SK-N-SH (cell line): ENCODE data around the gene CEP250. TPM values are rescaled to one million over a fixed set of nuclear protein-coding genes. Genes with fewer than 3 reads are reported as not detected.

Source experiments
- CTCF ChIA-PET: fragments of 300-600, 350-600 bp; formaldehyde crosslinking; extraction: SDS; loops from one replicate; lab custom pipeline; 2021; lab: Yijun Ruan, JAX
- POLR2A ChIA-PET: fragments of 350-600 bp; sonication (Branson Sonifier 250); formaldehyde crosslinking; extraction: SDS; loops from one replicate; lab custom pipeline; 2020; ENCODE audit warnings: antibody characterized with exemption, inconsistent platforms; lab: Yijun Ruan, JAX
- DNase-seq: peaks from one replicate; pipeline ENCODE4 v3.0.0; 2012
- H2AFZ ChIP-seq: fragments of 200-600 bp; sonication (generic); 2 replicates; pipeline ENCODE4 v1.8.1; 2016; ENCODE audit warnings: antibody characterized with exemption, mild to moderate bottlenecking, low read depth
- H3F3A ChIP-seq: fragments of 200-600 bp; sonication (generic); replicated peaks from 2 replicates; pipeline ENCODE3; 2016; ENCODE audit warnings: antibody characterized with exemption, mild to moderate bottlenecking; ENCODE audit not compliant: insufficient read depth
- H3K27ac ChIP-seq, 2 experiments: fragments of 200-500 bp in 1 of 2; fragments of 200-600 bp in 1 of 2; sonication (Bioruptor generic) in 1 of 2; sonication (generic), shearing (Covaris generic) in 1 of 2; 2 replicates each; pipeline versions ENCODE4 v1.5.1 to v1.6.1; 2014 to 2016; ENCODE audit warnings: low read depth in 2 of 2, inconsistent platforms in 1 of 2, low read length in 1 of 2, mild to moderate bottlenecking in 1 of 2, mixed read lengths in 1 of 2
- H3K27me3 ChIP-seq: fragments of 200-600 bp; sonication (generic), shearing (Covaris generic); 2 replicates; pipeline ENCODE4 v1.6.1; 2016; ENCODE audit warnings: mixed run types; ENCODE audit not compliant: insufficient read depth
- H3K36me3 ChIP-seq, 2 experiments: fragments of 200-500 bp in 1 of 2; fragments of 200-600 bp in 1 of 2; sonication (Bioruptor generic) in 1 of 2; sonication (generic) in 1 of 2; replicated peaks in 1 of 2; 2 replicates each; pipeline versions ENCODE3 to v1.5.1; 2014 to 2016; ENCODE audit warnings: low read length in 1 of 2, mild to moderate bottlenecking in 1 of 2; ENCODE audit not compliant: insufficient read depth in 2 of 2, control insufficient read depth in 1 of 2
- H3K4me1 ChIP-seq, 2 experiments: fragments of 200-500 bp in 1 of 2; fragments of 200-600 bp in 1 of 2; sonication (Bioruptor generic) in 1 of 2; sonication (generic), shearing (Covaris generic) in 1 of 2; 2 replicates each; pipeline versions ENCODE4 v1.5.1 to v1.6.1; 2014 to 2016; ENCODE audit warnings: low read depth in 1 of 2, low read length in 1 of 2, mixed run types in 1 of 2; ENCODE audit not compliant: insufficient read depth in 2 of 2, control insufficient read depth in 1 of 2
- H3K4me2 ChIP-seq: fragments of 200-600 bp; sonication (generic), shearing (Covaris generic); 2 replicates; pipeline ENCODE4 v1.6.1; 2017; ENCODE audit warnings: mixed run types
- H3K4me3 ChIP-seq, 2 experiments: fragments of 200-500 bp in 1 of 2; fragments of 200-600 bp in 1 of 2; sonication (Bioruptor generic) in 1 of 2; sonication (generic), shearing (Covaris generic) in 1 of 2; 2 replicates each; pipeline versions ENCODE4 v1.5.1 to v1.8.1; 2014 to 2016; ENCODE audit warnings: low read depth in 2 of 2, inconsistent platforms in 1 of 2, low read length in 1 of 2, mild to moderate bottlenecking in 1 of 2, mixed read lengths in 1 of 2, moderate library complexity in 1 of 2
- H3K79me2 ChIP-seq: fragments of 200-600 bp; sonication (generic); 2 replicates; pipeline ENCODE4 v1.8.1; 2017; ENCODE audit warnings: mild to moderate bottlenecking; ENCODE audit not compliant: insufficient read depth
- H3K9ac ChIP-seq: fragments of 200-600 bp; sonication (generic); 2 replicates; pipeline ENCODE4 v1.6.1; 2017; ENCODE audit warnings: mixed run types
- H3K9me2 ChIP-seq: fragments of 200-600 bp; sonication (generic); 2 replicates; pipeline ENCODE4 v1.6.1; 2017; ENCODE audit warnings: mixed run types
- H3K9me3 ChIP-seq: fragments of 200-600 bp; sonication (generic); 2 replicates; pipeline ENCODE4 v1.6.1; 2017; ENCODE audit warnings: mixed run types, mild to moderate bottlenecking, moderate library complexity
- H4K20me1 ChIP-seq: fragments of 200-600 bp; sonication (generic); 2 replicates; pipeline ENCODE4 v1.6.1; 2017; ENCODE audit warnings: mild to moderate bottlenecking, mixed run types; ENCODE audit not compliant: insufficient read depth
- EZH2phosphoT487 ChIP-seq: fragments of 200-600 bp; sonication (generic); IDR thresholded peaks from 2 replicates; pipeline ENCODE4 v1.6.1; 2017; ENCODE audit warnings: low read depth, mixed run types, mild to moderate bottlenecking, antibody characterized with exemption, moderate library complexity, borderline replicate concordance
- FOXJ3 ChIP-seq: sonication (generic); formaldehyde crosslinking; IDR thresholded peaks from 2 replicates; pipeline ENCODE4 v1.5.1; 2020; ENCODE audit warnings: mild to moderate bottlenecking, missing genetic modification reagents
- FOXM1 ChIP-seq: IDR thresholded peaks from 2 replicates; pipeline ENCODE4 v1.4.0; 2012; ENCODE audit warnings: low read depth, mild to moderate bottlenecking
- GABPA ChIP-seq: IDR thresholded peaks from 2 replicates; pipeline ENCODE4 v1.4.0; 2012; ENCODE audit warnings: low read depth, mild to moderate bottlenecking
- IRF3 ChIP-seq: fragments of 150-350 bp; IDR thresholded peaks from 2 replicates; pipeline ENCODE4 v1.6.1; 2016; ENCODE audit warnings: mild to moderate bottlenecking, low read depth, low read length
- JUND ChIP-seq: IDR thresholded peaks from 2 replicates; pipeline ENCODE4 v1.4.0; 2012
- MXI1 ChIP-seq: IDR thresholded peaks from 2 replicates; pipeline ENCODE4 v1.6.1; 2012; ENCODE audit warnings: mild to moderate bottlenecking, low read depth, low read length, improper control_type of control experiment
- NRF1 ChIP-seq: IDR thresholded peaks from 2 replicates; pipeline ENCODE4 v1.6.1; 2012; ENCODE audit warnings: low read depth, mild to moderate bottlenecking, low read length
- POLR2AphosphoS5 ChIP-seq: IDR thresholded peaks from 2 replicates; pipeline ENCODE4 v1.6.1; 2012; ENCODE audit warnings: low read depth, low read length
- RAD21 ChIP-seq: IDR thresholded peaks from 2 replicates; pipeline ENCODE4 v1.6.1; 2012; ENCODE audit warnings: mild to moderate bottlenecking, low read length
- RFX5 ChIP-seq: IDR thresholded peaks from 2 replicates; pipeline ENCODE4 v1.6.1; 2012; ENCODE audit warnings: mild to moderate bottlenecking, improper control_type of control experiment, low read length
- RXRA ChIP-seq: IDR thresholded peaks from 2 replicates; pipeline ENCODE4 v1.4.0; 2012; ENCODE audit warnings: low read depth, mild to moderate bottlenecking, borderline replicate concordance
- SIN3A ChIP-seq: IDR thresholded peaks from 2 replicates; pipeline ENCODE4 v1.6.1; 2012; ENCODE audit warnings: low read depth, mild to moderate bottlenecking, low read length, moderate library complexity, borderline replicate concordance
- TAF1 ChIP-seq: IDR thresholded peaks from 2 replicates; pipeline ENCODE4 v1.6.1; 2012; ENCODE audit warnings: low read depth, mild to moderate bottlenecking, low read length, moderate library complexity, borderline replicate concordance
- TCF12 ChIP-seq: IDR thresholded peaks from 2 replicates; pipeline ENCODE4 v1.4.0; 2012
- TEAD4 ChIP-seq: IDR thresholded peaks from 2 replicates; pipeline ENCODE4 v1.4.0; 2012; ENCODE audit warnings: mild to moderate bottlenecking, borderline replicate concordance; ENCODE audit not compliant: insufficient read depth
- ZBTB33 ChIP-seq: IDR thresholded peaks from 2 replicates; pipeline ENCODE4 v1.4.0; 2012; ENCODE audit warnings: low read depth, borderline replicate concordance
- WGBS: methylation state at CpG from one replicate; pipeline ENCODE4 v1.1.6; 2017; ENCODE audit warnings: low lambda C conversion rate; 5-methylcytosine and 5-hydroxymethylcytosine counted together
- polyA plus RNA-seq, 3 experiments: library from polyadenylated mRNA; depleted of rRNA; stranded (reverse); fragments of >200 nt; gene quantifications; 2 replicates each; pipeline ENCODE4 v1.2.3, GENCODE V29; 2012
- TF ChIP-seq, protein P1 (sequence below): IDR thresholded peaks from 2 replicates; pipeline ENCODE4 v1.4.0; 2012; ENCODE audit warnings: low read depth
- TF ChIP-seq, protein P2 (sequence below): IDR thresholded peaks from 2 replicates; pipeline ENCODE4 v1.6.1; 2012; ENCODE audit warnings: mild to moderate bottlenecking, low read depth, low read length, moderate library complexity
- TF ChIP-seq, protein P3 (sequence below): IDR thresholded peaks from 2 replicates; pipeline ENCODE4 v1.4.0; 2012; ENCODE audit warnings: low read depth, borderline replicate concordance

The CEP250 gene
- polyA plus RNA-seq, 1 of the 3 experiments (the other 2 are of a cell fraction), result 13.3 TPM

- no peaks in the 10 kb centered on the region for H3K9me3 ChIP-seq
- no peak overlapping the region for H3K9ac ChIP-seq
- H4K20me1 ChIP-seq, result no peaks in the 10 kb centered on the region
- H3K27me3 ChIP-seq, result peaks cover 3% of the 10 kb centered on the region; the same call in 1 of the 2 replicates
- TF ChIP-seq RFX5, result no peak
- TF ChIP-seq, protein P1, sequence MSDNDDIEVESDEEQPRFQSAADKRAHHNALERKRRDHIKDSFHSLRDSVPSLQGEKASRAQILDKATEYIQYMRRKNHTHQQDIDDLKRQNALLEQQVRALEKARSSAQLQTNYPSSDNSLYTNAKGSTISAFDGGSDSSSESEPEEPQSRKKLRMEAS, result no peak
- TF ChIP-seq, protein P2, sequence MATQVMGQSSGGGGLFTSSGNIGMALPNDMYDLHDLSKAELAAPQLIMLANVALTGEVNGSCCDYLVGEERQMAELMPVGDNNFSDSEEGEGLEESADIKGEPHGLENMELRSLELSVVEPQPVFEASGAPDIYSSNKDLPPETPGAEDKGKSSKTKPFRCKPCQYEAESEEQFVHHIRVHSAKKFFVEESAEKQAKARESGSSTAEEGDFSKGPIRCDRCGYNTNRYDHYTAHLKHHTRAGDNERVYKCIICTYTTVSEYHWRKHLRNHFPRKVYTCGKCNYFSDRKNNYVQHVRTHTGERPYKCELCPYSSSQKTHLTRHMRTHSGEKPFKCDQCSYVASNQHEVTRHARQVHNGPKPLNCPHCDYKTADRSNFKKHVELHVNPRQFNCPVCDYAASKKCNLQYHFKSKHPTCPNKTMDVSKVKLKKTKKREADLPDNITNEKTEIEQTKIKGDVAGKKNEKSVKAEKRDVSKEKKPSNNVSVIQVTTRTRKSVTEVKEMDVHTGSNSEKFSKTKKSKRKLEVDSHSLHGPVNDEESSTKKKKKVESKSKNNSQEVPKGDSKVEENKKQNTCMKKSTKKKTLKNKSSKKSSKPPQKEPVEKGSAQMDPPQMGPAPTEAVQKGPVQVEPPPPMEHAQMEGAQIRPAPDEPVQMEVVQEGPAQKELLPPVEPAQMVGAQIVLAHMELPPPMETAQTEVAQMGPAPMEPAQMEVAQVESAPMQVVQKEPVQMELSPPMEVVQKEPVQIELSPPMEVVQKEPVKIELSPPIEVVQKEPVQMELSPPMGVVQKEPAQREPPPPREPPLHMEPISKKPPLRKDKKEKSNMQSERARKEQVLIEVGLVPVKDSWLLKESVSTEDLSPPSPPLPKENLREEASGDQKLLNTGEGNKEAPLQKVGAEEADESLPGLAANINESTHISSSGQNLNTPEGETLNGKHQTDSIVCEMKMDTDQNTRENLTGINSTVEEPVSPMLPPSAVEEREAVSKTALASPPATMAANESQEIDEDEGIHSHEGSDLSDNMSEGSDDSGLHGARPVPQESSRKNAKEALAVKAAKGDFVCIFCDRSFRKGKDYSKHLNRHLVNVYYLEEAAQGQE, result no peak
- TF ChIP-seq GABPA, result no peak
- TF ChIP-seq JUND, result no peak
- TF ChIP-seq SIN3A, result no peak
- no peak for TF ChIP-seq TCF12
- TF ChIP-seq TEAD4, result no peak
- no peak for TF ChIP-seq MXI1
- TF ChIP-seq FOXJ3 (CRISPR knock-in tag), result no peak
- CTCF ChIA-PET, result no interaction called here
- WGBS, result 42% methylated on average over 2 of the region's 2 CpGs
- H3K4me1 ChIP-seq, result no peaks in the 10 kb centered on the region
- no peak overlapping the region for H3K4me2 ChIP-seq
- POLR2A ChIA-PET, result no interaction called here
- no peaks in the 10 kb centered on the region for H3K9me2 ChIP-seq
- H3K79me2 ChIP-seq, result no peaks in the 10 kb centered on the region
- H2AFZ ChIP-seq, result no peak overlapping the region
- H3K36me3 ChIP-seq, result no peaks in the 10 kb centered on the region
- H3K27ac ChIP-seq, result no peak overlapping the region
- H3F3A ChIP-seq, result no peaks in the 10 kb centered on the region
- no peak for DNase-seq
- H3K4me3 ChIP-seq, result no peak overlapping the region
Measured at GRCh38 chr20:35421322-35421721, 34.1 kb upstream of the CEP250 start.

- Histone ChIP-seq H3K4me3 (no peak overlapping the region), H3K4me1 (no peaks in the 10 kb centered on the region), H3K9ac (no peak overlapping the region), H3K36me3 (no peaks in the 10 kb centered on the region), H2AFZ (no peak overlapping the region), H3F3A (no peaks in the 10 kb centered on the region), H3K4me2 (no peak overlapping the region), H3K9me2 (no peaks in the 10 kb centered on the region), H4K20me1 (no peaks in the 10 kb centered on the region), H3K27ac (no peak overlapping the region), H3K79me2 (no peaks in the 10 kb centered on the region), H3K27me3 (no peaks in the 10 kb centered on the region), H3K9me3 (no peaks in the 10 kb centered on the region)
- WGBS, result 71% methylated on average over 3 of the region's 6 CpGs
- CTCF ChIA-PET, result interaction anchor here (0.8 to 3.1 kb wide), 4 partner anchors 13 to 128 kb away, joined by 5 to 9 read pairs (median 7); no protein-coding TSS in a partner anchor
- DNase-seq, result no peak
- POLR2A ChIA-PET, result interaction anchor here (0.6 to 1.5 kb wide), 2 partner anchors 23 to 123 kb away, joined by 4 to 5 read pairs; no protein-coding TSS in a partner anchor
- TF ChIP-seq EZH2phosphoT487 (no peak), RAD21 (no peak), TAF1 (no peak), IRF3 (no peak), RXRA (no peak), ZBTB33 (no peak), POLR2AphosphoS5 (no peak), JUND (no peak), FOXM1 (no peak), NRF1 (no peak)
- TF ChIP-seq, protein P3, sequence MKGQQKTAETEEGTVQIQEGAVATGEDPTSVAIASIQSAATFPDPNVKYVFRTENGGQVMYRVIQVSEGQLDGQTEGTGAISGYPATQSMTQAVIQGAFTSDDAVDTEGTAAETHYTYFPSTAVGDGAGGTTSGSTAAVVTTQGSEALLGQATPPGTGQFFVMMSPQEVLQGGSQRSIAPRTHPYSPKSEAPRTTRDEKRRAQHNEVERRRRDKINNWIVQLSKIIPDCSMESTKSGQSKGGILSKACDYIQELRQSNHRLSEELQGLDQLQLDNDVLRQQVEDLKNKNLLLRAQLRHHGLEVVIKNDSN, result no peak
Measured at GRCh38 chr20:35431621-35432429, 23.6 kb upstream of the CEP250 start.
